SIG-M5 (cell line): ENCODE results near the gene CMC4.

Experiments used
- DNase-seq: peaks from one replicate; lab custom pipeline; 2025; lab: John Stamatoyannopoulos, UW

CMC4 gene, protein sequence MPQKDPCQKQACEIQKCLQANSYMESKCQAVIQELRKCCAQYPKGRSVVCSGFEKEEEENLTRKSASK

DNA sequence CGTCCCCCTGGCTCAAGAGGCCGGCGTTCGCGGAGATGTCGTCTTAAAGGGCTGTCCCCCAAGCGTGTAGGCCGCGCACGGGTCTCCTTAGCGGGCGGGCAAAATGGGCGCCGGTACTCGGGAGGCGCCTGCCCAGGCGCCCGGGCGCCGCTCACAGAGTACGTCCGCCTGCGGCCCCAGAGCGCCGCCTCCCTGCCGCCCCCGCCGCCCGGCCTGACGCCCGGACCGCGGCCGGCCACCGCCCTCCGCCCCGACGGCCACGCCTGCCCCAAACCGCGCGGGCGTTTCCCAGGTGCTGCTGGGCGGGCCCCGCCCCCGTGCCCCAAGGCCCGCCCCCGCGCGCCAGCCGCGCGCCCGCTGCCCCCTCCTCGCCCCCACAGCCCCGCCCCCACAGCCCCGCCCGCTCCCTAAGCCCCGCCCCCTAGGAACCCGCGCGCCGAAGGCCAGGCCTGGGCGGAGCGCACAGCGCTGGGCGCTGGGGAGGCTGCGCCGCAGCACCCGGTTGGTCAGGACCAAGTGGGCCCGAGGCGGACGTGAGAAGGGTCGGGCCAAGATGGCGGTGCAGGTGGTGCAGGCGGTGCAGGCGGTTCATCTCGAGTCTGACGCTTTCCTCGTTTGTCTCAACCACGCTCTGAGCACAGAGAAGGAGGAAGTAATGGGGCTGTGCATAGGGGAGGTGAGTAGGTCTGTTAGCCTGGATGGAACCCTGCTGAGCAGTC is at the start of gene CMC4, which contains the start of the genes BRCC3 and MTCP1:
TSS of gene CMC4 (minus strand) at position 162 of the 719 bp plus-strand sequence. CDS start 7,113 bp downstream, outside the sequence.
TSS of gene BRCC3 (plus strand) at position 534 of the 719 bp plus-strand sequence. CDS start at position 554, 20 bp downstream.
TSS of gene MTCP1 (minus strand) at position 162 of the 719 bp plus-strand sequence. CDS start 5,126 bp downstream, outside the sequence.
- peak; percentile 3 for DNase-seq

DNA sequence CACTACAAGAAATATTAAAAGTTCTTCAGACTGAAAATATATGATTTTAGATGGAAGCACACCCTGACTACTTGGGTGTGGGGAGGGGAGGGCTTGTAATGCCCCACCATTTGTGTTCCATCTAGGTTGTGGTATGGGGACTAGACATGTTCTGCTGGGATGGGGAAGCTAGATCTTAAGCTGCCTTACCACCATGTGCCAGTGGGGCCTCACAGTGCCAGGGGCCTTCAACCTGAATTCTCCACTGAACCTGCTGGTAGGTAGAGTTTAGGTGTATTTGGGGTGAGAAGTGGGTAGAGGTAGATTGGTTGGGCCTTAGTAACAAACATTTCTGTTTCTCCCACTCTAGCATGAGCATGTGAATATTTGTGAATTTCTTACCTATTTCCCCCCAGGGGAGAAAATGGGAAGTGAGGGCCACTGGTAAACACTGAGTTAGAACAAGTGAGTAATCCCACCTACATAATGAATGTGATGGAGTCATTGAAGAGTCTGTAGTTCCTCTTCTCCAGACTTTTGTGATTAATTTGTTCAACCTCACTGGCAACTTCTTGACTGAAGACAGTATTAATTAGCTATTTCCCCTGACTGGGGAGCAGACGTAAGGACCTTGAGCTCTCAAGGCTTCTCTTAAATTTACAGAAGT is 44.4 kb upstream of the CMC4 start:
- DNase-seq = no peak

DNA sequence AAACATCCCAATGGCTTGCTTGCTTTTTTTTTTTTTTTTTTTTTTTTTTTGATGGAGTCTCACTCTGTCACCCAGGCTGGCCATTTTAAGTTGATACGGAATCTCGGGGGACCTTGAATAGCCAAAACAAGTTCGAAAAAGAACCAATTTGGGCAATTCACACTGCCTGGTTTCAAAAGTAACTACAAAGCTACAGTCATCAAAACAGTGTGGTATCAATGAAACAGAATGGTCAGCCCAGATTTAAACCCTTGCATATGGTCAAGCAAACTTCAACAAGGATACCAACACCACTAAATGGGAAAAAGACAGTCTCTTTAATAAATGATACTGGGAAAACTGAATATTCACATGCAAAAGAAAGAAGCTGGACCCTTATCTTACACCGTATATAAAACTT is 42.2 kb upstream of the CMC4 start:
- DNase-seq = no peak

DNA sequence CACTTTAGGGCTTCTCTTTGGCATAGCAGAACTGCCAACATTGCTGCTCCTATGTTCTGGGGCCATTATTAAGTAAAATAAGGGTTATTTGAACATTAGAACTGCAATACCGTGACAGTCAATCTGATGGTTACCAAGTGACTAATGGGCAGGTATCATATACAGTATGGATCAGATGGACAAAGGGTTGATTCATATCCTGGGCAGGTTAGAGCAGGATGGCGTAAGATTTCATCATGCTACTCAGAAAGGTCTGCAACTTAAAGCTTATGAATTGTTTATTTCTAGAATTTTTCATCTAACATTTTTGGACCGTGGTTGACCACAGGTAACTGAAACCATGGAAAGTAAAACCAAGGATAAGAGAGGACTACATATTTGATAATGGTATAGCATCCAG is 41.2 kb upstream of the CMC4 start:
- no peak for DNase-seq

DNA sequence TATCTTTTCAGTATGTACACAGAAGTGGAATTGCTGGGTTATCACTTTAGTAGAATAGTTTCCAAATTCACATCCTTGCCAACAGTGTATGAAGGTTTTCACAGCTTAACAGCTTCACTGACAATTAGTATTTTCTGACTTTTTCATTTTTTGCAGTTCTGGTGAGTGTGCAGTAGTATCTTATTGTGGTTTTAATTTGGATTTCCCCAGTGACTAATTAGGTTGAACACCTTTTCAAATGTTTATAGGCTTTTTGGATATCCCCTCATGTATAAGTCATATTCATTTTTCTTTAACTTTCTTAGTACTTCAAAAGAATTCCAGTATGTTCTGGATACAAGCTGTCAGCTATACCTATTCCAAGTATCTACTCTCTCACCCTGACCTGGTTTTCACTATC is 37.5 kb upstream of the CMC4 start:
- DNase-seq = no peak

DNA sequence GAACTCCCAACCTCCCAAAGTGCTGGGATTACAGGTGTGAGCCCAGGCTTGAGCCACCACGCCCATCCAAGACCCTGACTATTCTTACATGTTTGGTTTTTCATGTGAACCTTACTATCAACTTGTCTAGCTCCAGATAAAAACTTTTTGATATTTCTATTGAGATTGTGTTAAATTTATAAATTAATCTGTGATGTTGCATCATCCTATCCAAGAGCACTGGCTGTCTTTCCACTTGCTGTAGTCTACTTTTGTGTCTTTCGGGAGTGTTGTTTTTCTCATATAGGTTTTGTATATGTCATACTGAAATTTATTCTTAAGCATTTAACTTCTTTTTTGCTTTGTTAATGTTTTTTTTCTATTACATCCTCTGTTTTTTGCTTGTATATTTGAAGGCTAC is 35.0 kb upstream of the CMC4 start:
- no peak for DNase-seq

DNA sequence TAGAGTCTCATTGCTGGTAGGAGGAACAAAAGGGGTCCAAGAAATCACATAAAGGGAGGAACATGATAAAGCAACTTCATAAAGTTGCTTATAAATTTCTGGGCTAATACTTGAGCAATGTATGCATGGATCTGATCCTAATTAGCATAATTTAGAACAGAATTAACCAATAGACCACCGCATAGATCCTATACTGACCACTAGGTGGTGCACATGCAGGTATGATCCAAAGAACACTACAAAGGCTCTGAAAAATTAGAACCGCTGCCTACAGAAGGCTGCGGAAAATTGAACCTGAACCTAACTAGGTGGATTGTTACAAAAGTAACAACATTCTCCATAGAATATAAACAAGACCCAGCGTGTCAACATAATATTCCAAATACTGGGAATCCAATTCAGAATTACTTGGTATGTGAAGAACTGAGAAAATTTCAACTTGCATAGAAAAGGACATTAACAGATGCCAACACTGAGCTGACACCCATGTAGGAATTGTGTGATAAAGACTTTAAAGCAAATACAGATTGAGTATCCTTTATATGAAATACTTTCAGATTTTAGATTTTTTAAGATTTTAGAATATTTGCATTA is 23.6 kb upstream of the CMC4 start:
- DNase-seq = no peak

DNA sequence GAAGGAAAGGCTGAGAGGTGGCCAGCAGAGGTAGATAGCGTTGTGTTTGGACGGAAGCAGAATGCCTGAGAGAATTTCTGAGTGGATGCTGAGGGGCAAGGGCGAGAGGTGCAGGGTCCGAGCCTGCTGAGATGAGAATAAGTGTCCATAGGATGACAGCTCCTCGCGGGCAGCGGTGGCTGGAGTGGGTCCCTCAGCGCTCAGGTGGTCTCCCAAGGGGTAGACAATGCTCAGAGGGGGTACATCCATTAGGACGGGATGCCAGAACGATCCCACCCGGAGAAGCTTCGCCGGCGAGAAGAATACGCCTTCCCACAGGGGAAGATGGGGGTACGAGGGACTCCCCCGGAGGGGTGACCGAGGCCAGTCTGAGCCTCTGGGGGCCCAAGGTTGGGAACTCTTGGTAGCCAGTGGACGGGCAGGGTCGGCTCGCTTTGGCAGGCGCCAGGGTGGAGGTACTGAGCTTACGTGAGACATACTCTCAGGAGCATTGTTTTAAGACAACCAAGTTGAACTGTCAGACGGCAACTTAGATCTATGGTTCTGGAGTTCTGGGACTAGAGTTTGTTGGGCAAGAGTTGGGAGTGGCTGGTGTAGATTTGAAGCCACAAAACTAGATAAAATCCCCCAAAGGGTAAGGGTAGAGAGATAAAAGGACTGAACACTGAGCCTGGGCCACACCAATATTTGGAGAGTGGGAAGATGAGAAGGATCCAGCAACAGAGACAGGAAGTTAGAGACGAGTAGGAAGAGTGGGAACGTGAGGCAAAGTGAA is 16.2 kb upstream of the CMC4 start:
- DNase-seq = no peak

DNA sequence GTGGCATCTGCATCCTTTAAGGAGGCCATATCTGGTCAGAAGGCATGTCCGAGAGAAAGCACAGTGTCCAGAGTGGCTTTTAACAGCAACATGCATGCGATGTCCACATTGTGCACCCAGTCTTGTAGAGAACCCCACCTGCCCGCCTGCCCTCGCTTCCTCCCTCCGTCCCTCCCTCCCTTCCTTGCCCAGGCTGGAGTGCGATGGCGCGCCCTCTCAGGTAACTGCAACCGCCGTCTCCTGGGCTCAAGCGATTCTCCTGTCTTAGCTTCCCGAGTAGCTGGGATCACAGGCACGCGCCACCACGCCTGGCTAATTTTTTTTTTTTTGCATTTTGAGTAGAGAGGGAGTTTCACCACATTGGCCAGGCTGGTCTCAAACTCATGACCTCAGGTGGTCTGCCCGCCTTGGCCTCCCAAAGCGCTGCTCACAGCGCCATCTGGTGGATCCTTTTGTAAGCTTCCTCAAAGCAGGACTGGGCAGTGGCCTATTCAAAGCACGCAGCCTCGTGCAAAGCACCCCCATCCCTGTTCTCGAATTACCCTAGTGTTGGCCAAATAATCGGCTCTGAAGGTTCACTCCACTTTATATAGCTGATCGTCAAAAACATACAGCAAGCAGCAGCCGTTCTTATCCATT is 15.4 kb upstream of the CMC4 start:
- no peak for DNase-seq

DNA sequence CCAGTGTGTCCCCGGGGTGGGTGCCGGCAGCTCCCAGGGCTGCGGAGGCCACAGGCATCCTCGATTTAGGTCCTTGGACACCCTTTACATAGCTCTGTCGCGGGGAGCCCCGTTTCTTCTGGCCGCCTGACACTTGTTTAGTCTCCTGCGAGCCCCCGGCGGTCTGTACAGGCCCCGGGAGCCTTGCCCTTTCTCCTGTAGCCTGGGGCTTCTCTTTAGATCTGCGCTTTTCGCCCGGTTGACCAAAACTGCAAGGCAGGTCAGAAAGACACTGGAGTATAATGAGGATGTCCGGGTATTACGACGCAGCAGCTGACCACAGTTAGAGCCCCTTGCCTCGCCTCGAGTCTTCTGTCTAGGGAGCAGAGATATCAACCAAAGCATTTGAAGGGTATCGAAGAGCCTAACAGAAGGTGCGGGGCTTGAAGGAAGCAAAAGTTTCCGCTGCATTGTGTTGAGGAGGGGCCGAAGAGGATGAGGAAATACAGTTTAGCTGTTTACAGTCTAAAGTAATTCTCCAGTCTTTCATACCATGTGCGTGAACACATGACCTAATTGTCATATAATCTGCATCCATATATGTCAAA is 851 bp upstream of the CMC4 start:
- DNase-seq = no peak

DNA sequence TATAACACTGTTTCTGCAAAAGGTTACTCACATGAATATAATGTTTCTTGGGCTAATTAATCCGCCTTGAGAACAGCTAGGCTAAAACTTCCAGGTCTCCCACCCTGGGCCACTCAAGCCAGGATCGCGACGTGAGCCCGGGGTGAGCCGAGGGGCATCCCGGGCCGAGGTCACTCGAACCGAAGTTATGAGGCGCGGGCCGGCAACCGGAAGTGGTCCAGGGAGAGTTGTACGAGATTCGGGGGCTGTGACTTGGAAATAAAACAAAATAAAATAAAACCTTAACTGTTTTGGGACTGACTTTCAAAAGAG is 317 bp downstream of the CMC4 start:
- DNase-seq = no peak

DNA sequence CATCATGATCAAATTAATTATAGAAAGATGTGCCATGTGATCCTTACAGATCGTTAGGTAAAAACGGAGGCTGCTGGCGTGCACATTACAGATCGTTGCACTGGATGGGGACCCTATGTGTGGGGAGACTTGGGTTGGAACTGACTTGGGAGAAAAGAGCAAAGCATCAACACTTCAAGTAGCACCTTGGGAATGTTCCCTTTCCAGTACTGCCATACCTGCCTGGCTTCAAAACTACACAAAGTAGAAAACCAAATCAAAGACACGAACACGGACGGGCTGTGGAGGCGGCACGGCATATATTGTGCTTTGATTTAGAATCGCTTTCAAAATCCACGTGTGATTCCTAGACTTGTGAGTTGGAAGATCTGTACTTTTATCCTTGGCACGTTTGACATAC is 898 bp downstream of the CMC4 start:
- no peak for DNase-seq

DNA sequence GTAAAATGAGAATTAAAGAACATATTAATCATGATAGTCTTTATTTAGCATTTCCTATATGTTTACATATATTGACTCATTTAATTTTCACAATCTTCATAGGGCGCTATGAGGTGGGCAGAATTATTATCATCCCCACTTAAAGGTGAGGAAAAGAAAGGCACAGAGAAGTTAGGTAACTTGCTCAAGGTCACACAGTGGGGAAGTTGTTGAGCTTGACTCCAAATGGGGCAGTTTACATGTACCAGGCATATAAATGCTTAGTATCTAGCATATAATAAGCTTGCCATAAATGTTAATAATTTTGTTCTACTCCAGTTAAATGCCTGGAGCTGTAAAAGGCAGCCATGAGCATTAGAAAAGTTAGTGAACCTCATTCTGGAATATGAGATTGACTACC is 1.5 kb downstream of the CMC4 start:
- DNase-seq = no peak

DNA sequence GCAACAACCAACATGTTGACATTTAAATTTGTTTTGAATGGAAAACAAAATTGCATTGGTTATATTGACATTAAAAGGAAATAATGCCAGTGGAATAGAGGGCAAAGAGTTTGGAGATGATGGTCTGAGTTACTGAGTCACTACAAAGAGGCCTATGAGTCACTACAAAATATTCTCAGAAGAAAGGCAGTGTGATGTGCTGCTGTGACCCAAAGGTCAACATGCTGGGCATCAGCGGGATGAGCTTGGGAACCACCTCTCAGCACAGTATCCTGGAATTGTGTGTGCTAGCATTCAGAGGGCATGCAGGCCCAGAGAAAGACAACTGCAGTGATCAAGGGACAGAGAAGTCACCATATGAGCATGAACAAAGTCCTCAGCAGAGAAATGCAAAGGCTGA is 2.8 kb downstream of the CMC4 start:
- no peak for DNase-seq

DNA sequence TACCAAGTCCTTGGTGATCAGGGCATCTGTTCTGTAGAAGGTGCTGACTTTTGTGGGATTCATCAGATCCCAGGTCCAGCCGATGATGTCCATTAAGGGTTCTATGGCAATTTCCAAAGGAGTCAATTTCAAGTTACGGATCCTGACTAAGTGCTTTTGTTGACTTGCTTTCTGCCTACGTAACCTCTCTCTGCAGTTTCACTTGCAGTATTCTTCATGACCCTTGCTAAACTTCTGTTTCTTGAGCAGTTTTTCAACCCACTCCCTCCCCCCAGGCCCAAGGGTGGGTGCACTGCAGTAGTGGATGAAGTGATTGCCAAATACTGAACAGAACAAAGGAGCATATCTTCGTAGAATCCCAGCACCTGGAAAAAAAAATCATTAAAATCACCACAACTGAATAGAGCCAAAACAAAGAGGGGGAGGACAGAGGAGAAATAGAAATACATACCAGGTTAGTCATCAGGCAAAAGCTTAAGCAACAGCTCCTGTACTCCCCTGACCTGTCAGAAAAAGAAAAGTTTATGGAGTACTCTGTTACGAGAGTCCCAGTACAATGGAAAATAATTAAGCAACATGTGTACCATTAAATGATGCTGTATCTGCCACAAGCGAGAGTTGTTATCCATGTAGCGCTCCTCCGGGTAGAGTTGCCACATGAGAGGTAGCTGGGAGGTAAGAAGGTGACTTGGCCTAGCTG is 5.8 kb downstream of the CMC4 start:
- no peak for DNase-seq

DNA sequence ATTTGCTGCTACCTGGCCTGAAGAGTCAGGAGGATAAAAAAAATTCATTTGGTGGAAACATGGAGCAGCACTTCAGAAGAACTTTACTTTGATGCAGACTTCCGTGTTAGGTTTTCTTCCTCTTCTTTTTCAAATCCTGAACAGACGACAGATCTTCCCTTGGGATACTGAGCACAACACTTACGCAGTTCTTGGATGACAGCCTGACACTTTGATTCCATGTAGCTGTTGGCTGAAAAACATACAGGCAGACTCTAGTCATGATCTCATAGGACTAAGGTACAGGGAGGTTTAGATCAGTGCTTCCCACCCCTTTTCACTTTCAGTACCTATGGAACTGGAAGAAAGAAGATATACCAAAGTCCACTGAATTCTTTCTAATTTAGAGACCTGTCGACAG is 9.2 kb downstream of the CMC4 start:
- no peak for DNase-seq

DNA sequence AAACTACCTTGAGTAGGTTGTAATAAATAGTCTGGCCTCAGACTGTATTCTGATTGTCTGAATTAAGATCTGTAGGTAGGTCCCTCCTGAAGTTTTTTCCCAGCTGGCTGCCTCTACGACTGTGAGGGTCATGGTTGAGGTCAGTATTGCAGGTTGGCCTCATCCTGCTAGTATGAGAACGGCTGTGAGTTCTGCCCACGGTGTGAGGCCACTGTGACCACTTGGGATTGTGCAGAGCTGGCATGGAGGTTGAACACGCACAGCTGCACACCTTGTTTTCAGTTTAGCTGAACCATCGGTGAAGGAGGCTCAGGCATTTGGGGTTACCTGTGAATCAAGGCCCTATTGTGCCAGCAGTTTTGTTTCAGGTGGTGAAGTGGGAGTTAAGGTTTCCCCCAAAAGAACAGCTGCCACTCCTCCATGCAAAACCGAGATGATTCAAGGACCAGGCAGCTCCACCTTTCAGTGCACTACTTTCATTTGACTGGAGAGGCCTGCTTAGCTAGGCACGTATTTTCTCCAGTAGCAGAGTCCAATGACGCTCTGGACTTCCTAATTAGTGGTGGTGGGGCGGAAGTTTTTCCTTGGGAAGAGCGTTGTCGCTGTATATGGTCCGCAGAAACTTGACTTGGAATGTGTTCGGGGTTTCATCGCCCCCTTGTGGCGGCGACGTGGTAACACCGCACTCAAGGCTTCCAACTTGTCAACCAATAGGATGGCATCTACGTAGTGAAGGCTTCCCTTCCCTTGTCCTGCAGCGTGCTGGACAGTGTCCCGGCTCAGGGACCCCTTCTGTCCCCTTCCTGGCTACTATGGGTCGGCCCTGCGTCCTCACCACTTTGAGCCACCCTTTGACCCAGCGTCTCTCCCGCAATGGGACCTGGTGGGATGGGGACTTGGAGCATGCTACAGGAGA is 13.8 kb downstream of the CMC4 start:
- no peak for DNase-seq

DNA sequence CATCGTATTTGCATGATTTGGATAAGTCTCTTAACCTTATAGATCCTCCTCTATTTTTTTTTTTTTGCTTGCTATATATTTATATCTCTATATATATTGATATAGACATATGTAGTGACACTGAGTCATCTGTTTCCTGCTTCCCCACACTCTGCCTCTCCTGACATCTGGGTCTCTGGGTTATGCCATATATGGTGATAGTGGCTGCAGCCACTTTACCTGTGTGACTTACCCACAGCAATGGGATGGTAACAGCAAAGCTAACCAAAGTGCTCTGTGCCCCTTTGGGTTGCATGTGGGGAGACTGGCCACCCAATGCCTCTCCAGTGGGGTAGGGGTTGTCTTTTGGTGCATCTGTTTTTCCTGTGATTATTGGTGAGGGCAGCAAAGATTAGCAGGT is 14.5 kb downstream of the CMC4 start:
- no peak for DNase-seq

DNA sequence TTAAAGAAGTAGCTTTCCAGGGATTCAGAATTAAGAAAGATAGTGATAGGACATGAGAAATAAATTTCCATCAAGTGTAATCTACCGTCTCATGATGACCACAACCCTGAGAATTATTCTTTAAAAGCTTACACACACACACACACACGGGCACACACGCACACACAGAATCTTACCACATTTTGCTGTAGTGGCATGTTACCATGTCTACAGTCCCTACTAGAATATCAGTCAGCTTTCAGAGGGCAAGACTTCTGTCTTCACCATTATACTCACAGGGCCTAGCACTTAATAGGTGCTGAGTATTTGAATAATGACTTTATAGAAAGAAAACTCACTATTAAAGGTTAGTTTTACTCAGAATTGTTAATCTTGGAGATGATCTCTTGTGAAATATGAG is 15.4 kb downstream of the CMC4 start:
- DNase-seq = no peak

DNA sequence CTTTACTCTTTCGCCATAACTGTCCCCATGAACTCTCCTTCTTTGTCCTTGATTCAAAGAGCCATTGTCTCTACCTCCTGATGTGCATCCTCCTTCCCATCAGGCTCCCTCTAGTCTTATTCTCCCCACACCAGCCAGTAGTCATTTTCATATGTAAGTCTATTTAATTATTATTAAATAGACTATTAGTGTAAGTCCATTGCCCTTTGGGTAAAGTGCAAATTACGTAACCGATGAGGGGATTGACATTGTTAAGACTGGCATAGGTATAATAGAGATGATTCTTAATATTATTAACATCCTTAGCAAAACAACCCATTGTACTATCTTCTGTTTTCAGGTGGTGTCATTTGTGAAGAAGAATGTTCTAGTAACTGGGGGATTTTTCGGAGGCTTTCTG is 16.7 kb downstream of the CMC4 start:
- DNase-seq = no peak
